Naive thymus-derived CD4-positive, alpha-beta T cell (primary cell): Measurements from ENCODE around the gene LUC7L3. TPM values are rescaled to one million over a fixed set of nuclear protein-coding genes. Genes with fewer than 3 reads are reported as not detected.
A peak's percentile ranks its signal among the peaks of the same experiment; 100 is the strongest.

Experiments used
- ATAC-seq: fragments of 150-1000 bp; cut with Tn5 transposase; 2 replicates; pipeline ENCODE4 v1.10.0; 2021; ENCODE audit warnings: mild to moderate bottlenecking, moderate library complexity
- CTCF ChIA-PET: fragments of 350-600 bp; sonication (Branson Sonifier 250); formaldehyde crosslinking; loops from one replicate; lab custom pipeline; 2021; ENCODE audit warnings: antibody characterized with exemption; lab: Charles Lee
- POLR2A ChIA-PET: fragments of 350-600 bp; sonication (Branson Sonifier 250); formaldehyde crosslinking; loops from one replicate; lab custom pipeline; 2021; ENCODE audit warnings: antibody characterized with exemption, inconsistent platforms; lab: Charles Lee
- DNase-seq, 9 donors: peaks; one replicate each; pipeline versions ENCODE4 v3.0.0 to v3.0.0-alpha.2; 2020 to 2022; ENCODE audit warnings: mixed read lengths in 1 of 9
- H3K27ac ChIP-seq: one replicate; pipeline ENCODE4 v1.7.0; 2013; ENCODE audit warnings: mild to moderate bottlenecking, low read depth, low read length, moderate library complexity
- H3K27me3 ChIP-seq, 2 donors: one replicate each; pipeline ENCODE4 v1.7.0; 2013; ENCODE audit warnings: low read length in 2 of 2, mild to moderate bottlenecking in 2 of 2, moderate library complexity in 2 of 2; ENCODE audit not compliant: control insufficient read depth in 2 of 2, insufficient read depth in 2 of 2
- H3K36me3 ChIP-seq, 3 experiments: 1 replicate in 2 of 3; 2 replicates in 1 of 3; pipeline ENCODE4 v1.7.0; 2013; ENCODE audit warnings: low read length in 3 of 3, mild to moderate bottlenecking in 3 of 3, moderate library complexity in 1 of 3; ENCODE audit not compliant: insufficient read depth in 3 of 3, control insufficient read depth in 2 of 3
- H3K4me1 ChIP-seq, 2 donors: one replicate each; pipeline ENCODE4 v1.7.0; 2013; ENCODE audit warnings: low read length in 2 of 2, mild to moderate bottlenecking in 2 of 2, moderate library complexity in 1 of 2; ENCODE audit not compliant: control insufficient read depth in 2 of 2, insufficient read depth in 2 of 2
- H3K4me3 ChIP-seq: 2 replicates; pipeline ENCODE4 v1.7.0; 2013; ENCODE audit warnings: mild to moderate bottlenecking, low read length
- H3K9me3 ChIP-seq, 3 experiments: 1 replicate in 2 of 3; 2 replicates in 1 of 3; pipeline ENCODE4 v1.7.0; 2013; ENCODE audit warnings: low read length in 3 of 3; ENCODE audit not compliant: control insufficient read depth in 2 of 3
- H3K27ac Mint-ChIP-seq, 9 donors: one replicate each; pipeline ENCODE4 v1.8.0; 2020 to 2022; ENCODE audit warnings: mixed read lengths in 9 of 9, mild to moderate bottlenecking in 8 of 9, moderate library complexity in 5 of 9, inconsistent platforms in 2 of 9
- H3K27me3 Mint-ChIP-seq, 5 donors: one replicate each; pipeline ENCODE4 v1.8.0; 2021 to 2022; ENCODE audit warnings: mixed read lengths in 5 of 5, mild to moderate bottlenecking in 1 of 5
- H3K36me3 Mint-ChIP-seq, 5 donors: one replicate each; pipeline ENCODE4 v1.8.0; 2020 to 2022; ENCODE audit warnings: mixed read lengths in 5 of 5, mild to moderate bottlenecking in 3 of 5, inconsistent platforms in 1 of 5
- H3K4me1 Mint-ChIP-seq, 7 donors: one replicate each; pipeline ENCODE4 v1.8.0; 2020 to 2022; ENCODE audit warnings: mixed read lengths in 7 of 7, mild to moderate bottlenecking in 3 of 7, inconsistent platforms in 1 of 7
- H3K4me3 Mint-ChIP-seq, 10 donors: one replicate each; pipeline ENCODE4 v1.8.0; 2020 to 2022; ENCODE audit warnings: mild to moderate bottlenecking in 10 of 10, mixed read lengths in 10 of 10, moderate library complexity in 6 of 10, inconsistent platforms in 2 of 10
- H3K9me3 Mint-ChIP-seq, 11 donors: one replicate each; pipeline ENCODE4 v1.8.0; 2020 to 2022; ENCODE audit warnings: mixed read lengths in 11 of 11, mild to moderate bottlenecking in 4 of 11, inconsistent platforms in 1 of 11, moderate library complexity in 1 of 11
- intact Hi-C, 2 donors: fragments of 100-400 bp; cut with micrococcal nuclease; formaldehyde crosslinking; loops; one replicate each; pipeline ENCODE4 v1.15.1; 2023
- polyA plus RNA-seq, 2 donors: library from polyadenylated mRNA; unstranded; fragments of 300-500 nt; fragmentation: Illumina TruSeq; gene quantifications; one replicate each; pipeline ENCODE4 v1.2.3, GENCODE V29; 2021
- total RNA-seq, 6 experiments: library from RNA in 5 of 6; stranded (reverse) in 5 of 6; gene quantifications; 1 replicate in 5 of 6; 2 replicates in 1 of 6; pipeline ENCODE4 v1.2.3 and lab custom pipeline; 2021 to 2026

Gene LUC7L3
- total and polyA plus RNA-seq, 7 experiments from 2014 or later = 41.8 to 331 (median 145) TPM

DNA sequence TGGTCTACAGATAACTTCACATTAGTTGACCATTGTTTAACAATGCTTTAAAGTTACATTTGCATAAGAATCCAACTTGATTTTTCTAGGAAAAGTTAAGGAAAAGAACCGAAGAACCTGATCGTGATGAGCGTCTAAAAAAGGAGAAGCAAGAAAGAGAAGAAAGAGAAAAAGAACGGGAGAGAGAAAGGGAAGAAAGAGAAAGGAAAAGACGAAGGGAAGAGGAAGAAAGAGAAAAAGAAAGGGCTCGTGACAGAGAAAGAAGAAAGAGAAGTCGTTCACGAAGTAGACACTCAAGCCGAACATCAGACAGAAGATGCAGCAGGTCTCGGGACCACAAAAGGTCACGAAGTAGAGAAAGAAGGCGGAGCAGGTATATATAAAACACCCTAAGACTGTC lies 26.2 kb downstream of the LUC7L3 start:
- no peaks in the 10 kb centered on the region for H3K27me3 ChIP-seq
- no peaks in the 10 kb centered on the region for H3K9me3 ChIP-seq
- Mint-ChIP-seq H3K4me1 (peaks cover 0 to 9% (median 4%) of the 10 kb centered on the region in 7 donors), H3K36me3 (peaks cover 6 to 67% (median 40%) of the 10 kb centered on the region in 5 donors), H3K9me3 (peaks cover 0 to 1% (median 0%) of the 10 kb centered on the region in 11 donors), H3K4me3 (no peak overlapping the region), H3K27me3 (no peaks in the 10 kb centered on the region), H3K27ac (peak overlapping the region in 2 of 9 donors; percentile 8 to 56)
- H3K4me3 ChIP-seq = no peak overlapping the region
- intact Hi-C loops = no loop called here
- DNase-seq = no peak
- ChIA-PET CTCF (no interaction called here), POLR2A (interaction anchor here (0.6 kb wide), 1 partner anchor 12 kb away, joined by 3 read pairs; no protein-coding TSS in a partner anchor)
- ATAC-seq = no peak
- H3K4me1 ChIP-seq = no peaks in the 10 kb centered on the region
- peaks cover 54 to 96% (median 58%) of the 10 kb centered on the region in 3 experiments for H3K36me3 ChIP-seq
- H3K27ac ChIP-seq = no peak overlapping the region

DNA sequence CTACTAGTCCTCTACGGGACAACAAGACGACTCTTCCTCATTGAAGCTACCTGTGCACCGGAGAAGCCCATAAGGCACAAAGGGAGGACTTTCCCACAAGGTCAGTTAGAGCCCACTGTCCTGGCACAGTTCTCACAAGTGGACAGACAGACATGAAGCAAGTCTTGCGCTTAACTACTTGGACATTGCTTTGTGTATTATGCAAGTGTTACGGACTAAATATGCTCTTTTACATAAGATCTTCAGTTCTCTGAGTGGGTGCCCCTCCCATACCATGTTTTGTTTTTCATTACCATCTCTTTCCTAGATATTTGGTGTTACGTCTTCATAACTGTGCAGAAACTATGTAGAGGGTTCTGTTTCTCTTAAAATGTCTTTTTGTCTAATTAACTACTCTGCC lies 29.8 kb downstream of the LUC7L3 start:
- no peak overlapping the region for H3K27ac ChIP-seq
- H3K36me3 ChIP-seq = peaks cover 48 to 87% (median 53%) of the 10 kb centered on the region in 3 experiments
- ChIA-PET POLR2A (interaction anchor here (0.6 kb wide), 1 partner anchor 22 kb away, joined by 4 read pairs; no protein-coding TSS in a partner anchor), CTCF (no interaction called here)
- intact Hi-C loops = no loop called here
- Mint-ChIP-seq H3K4me3 (no peak overlapping the region), H3K27ac (peak overlapping the region in 3 of 9 donors; percentile 28 to 73 (median 65)), H3K36me3 (peaks cover 6 to 55% (median 24%) of the 10 kb centered on the region in 5 donors), H3K27me3 (no peaks in the 10 kb centered on the region), H3K9me3 (peaks cover 0 to 1% (median 0%) of the 10 kb centered on the region in 11 donors), H3K4me1 (peaks cover 0 to 9% (median 4%) of the 10 kb centered on the region in 7 donors)
- H3K4me1 ChIP-seq = no peaks in the 10 kb centered on the region
- H3K27me3 ChIP-seq = no peaks in the 10 kb centered on the region
- H3K9me3 ChIP-seq = no peaks in the 10 kb centered on the region
- no peak overlapping the region for H3K4me3 ChIP-seq
- no peak for ATAC-seq
- DNase-seq = no peak

DNA sequence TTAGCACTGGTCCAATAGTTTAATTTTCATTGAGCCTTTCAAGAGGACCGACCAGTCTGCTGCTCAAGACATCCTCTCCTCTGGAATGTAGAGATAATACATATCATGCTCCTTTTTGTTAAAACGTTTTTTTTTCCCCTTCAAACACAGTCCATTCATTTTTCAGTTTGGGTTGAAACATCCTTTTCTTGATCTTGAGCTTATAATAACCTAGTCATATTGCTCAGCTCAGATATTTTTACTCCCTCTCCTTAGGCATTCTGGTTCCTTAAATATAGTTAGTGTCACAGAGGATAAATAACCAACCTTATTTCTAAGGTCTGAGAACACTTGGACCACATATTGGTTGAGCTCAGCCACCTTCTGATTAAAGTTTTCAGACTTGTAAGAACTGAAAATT lies 35.1 kb downstream of the LUC7L3 start:
- POLR2A ChIA-PET = no interaction called here
- Histone ChIP-seq H3K9me3 (no peaks in the 10 kb centered on the region), H3K4me1 (no peaks in the 10 kb centered on the region), H3K27me3 (no peaks in the 10 kb centered on the region), H3K4me3 (no peak overlapping the region), H3K36me3 (peaks cover 21 to 36% (median 32%) of the 10 kb centered on the region in 3 experiments), H3K27ac (no peak overlapping the region)
- peak overlapping the region in 4 of 9 donors; percentile 25 to 76 (median 60) for H3K27ac Mint-ChIP-seq
- peaks cover 0 to 33% (median 14%) of the 10 kb centered on the region in 5 donors for H3K36me3 Mint-ChIP-seq
- peaks cover 0 to 2% (median 0%) of the 10 kb centered on the region in 5 donors for H3K27me3 Mint-ChIP-seq
- CTCF ChIA-PET = no interaction called here
- H3K4me3 Mint-ChIP-seq = no peak overlapping the region
- DNase-seq = no peak
- intact Hi-C loops = no loop called here
- H3K9me3 Mint-ChIP-seq = peaks cover 0 to 1% (median 0%) of the 10 kb centered on the region in 11 donors
- H3K4me1 Mint-ChIP-seq = peaks cover 0 to 8% (median 3%) of the 10 kb centered on the region in 7 donors
- no peak for ATAC-seq

DNA sequence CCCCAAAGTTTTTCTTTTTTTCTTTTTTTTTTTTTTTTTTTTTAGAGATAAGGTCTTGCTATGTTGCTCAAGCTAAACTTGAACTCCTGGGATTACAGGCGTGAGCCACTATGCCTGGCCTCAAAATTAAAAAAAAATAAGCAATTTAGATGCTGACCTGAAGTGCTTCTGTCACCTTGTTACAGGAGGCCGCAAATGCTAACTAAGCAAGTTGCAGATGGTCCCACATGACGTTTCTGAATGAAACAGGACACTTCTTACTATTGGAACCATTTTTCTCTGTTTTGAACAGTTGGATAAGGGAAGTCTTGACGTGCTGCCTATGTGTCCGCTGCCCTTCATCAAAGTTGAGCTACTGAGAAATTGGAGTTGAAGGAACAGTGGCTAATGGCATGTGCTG lies 39.1 kb downstream of the LUC7L3 start:
- POLR2A ChIA-PET = no interaction called here
- no peak overlapping the region for H3K4me3 Mint-ChIP-seq
- DNase-seq (no peak), ATAC-seq (no peak)
- peaks cover 3 to 14% (median 8%) of the 10 kb centered on the region in 7 donors for H3K4me1 Mint-ChIP-seq
- Histone ChIP-seq H3K36me3 (peaks cover 0 to 4% (median 3%) of the 10 kb centered on the region in 3 experiments), H3K9me3 (no peaks in the 10 kb centered on the region), H3K27me3 (no peaks in the 10 kb centered on the region), H3K27ac (no peak overlapping the region), H3K4me3 (no peak overlapping the region), H3K4me1 (peaks cover 0 to 4% of the 10 kb centered on the region in 2 donors)
- no peaks in the 10 kb centered on the region for H3K9me3 Mint-ChIP-seq
- CTCF ChIA-PET = no interaction called here
- H3K27ac Mint-ChIP-seq = peak overlapping the region in 2 of 9 donors; percentile 74 to 82
- intact Hi-C loops = no loop called here
- H3K27me3 Mint-ChIP-seq = peaks cover 0 to 14% (median 0%) of the 10 kb centered on the region in 5 donors
- H3K36me3 Mint-ChIP-seq = peaks cover 0 to 14% (median 0%) of the 10 kb centered on the region in 5 donors

DNA sequence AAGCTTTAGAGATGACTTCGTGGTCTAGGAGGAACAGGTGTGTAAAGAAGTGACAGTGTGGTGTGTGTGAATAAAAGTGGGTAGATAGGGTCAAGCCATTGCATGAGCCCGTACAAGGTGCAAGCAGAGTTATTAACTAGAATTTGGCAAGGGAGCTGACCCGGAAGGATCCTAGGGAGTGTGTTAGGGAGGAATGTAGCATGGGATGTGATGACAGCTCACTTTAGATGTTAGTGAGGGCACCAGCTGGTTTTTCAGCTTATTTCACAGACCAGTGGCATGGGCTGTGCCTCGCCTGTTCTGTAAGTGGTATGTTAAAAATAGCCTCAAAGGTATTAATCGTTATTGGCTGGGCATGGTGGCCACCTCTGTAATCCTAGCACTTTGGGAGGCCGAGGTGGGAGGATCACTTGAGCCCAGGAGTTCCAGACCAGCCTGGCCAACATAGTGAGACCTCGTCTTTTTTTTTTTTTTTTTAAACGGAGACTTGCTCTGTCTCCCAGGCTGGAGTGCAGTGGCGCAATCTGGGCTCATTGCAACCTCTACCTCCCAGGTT lies 39.7 kb downstream of the LUC7L3 start:
- peaks cover 0 to 9% (median 0%) of the 10 kb centered on the region in 5 donors for H3K36me3 Mint-ChIP-seq
- peaks cover 0 to 17% (median 0%) of the 10 kb centered on the region in 5 donors for H3K27me3 Mint-ChIP-seq
- Histone ChIP-seq H3K27me3 (no peaks in the 10 kb centered on the region), H3K4me3 (no peak overlapping the region), H3K4me1 (peaks cover 0 to 9% of the 10 kb centered on the region in 2 donors), H3K36me3 (peaks cover 0 to 4% (median 0%) of the 10 kb centered on the region in 3 experiments), H3K9me3 (no peaks in the 10 kb centered on the region), H3K27ac (no peak overlapping the region)
- no peak for DNase-seq
- ChIA-PET CTCF (no interaction called here), POLR2A (no interaction called here)
- peak overlapping the region in 3 of 9 donors; percentile 32 to 82 (median 74) for H3K27ac Mint-ChIP-seq
- intact Hi-C loops = no loop called here
- H3K4me3 Mint-ChIP-seq = no peak overlapping the region
- ATAC-seq = no peak
- H3K4me1 Mint-ChIP-seq = peaks cover 4 to 18% (median 10%) of the 10 kb centered on the region in 7 donors
- H3K9me3 Mint-ChIP-seq = no peaks in the 10 kb centered on the region

DNA sequence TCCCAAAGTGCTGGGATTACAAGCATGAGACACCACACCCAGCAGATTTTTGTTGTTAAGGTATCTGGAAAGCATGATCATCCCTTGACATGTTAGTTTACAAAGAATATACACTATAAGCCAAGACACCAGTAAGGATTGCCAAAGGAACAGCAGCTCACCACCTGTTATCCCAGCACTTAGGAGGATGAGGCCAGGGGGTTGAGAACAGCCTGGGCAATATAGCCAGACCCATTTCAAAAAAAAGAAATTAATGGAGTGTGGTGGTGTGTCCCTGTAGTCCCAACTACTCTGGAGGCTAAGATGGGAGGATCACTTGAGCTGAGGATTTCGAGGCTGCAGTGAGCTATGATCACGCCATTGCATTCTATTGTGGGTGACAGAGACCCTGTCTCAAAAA lies 42.8 kb downstream of the LUC7L3 start:
- CTCF ChIA-PET = interaction anchor here (1.0 kb wide), 1 partner anchor 21 kb away, joined by 4 read pairs; no protein-coding TSS in a partner anchor
- Histone ChIP-seq H3K4me1 (peaks cover 0 to 10% of the 10 kb centered on the region in 2 donors), H3K36me3 (no peaks in the 10 kb centered on the region), H3K9me3 (no peaks in the 10 kb centered on the region), H3K27ac (no peak overlapping the region), H3K4me3 (no peak overlapping the region), H3K27me3 (no peaks in the 10 kb centered on the region)
- Mint-ChIP-seq H3K36me3 (no peaks in the 10 kb centered on the region), H3K4me1 (peaks cover 2 to 24% (median 21%) of the 10 kb centered on the region in 7 donors), H3K27ac (no peak overlapping the region), H3K4me3 (peak overlapping the region in 3 of 10 donors; percentile 16 to 92 (median 45)), H3K9me3 (no peaks in the 10 kb centered on the region), H3K27me3 (peaks cover 0 to 24% (median 0%) of the 10 kb centered on the region in 5 donors)
- ATAC-seq = no peak
- DNase-seq = no peak
- intact Hi-C loops = no loop called here
- POLR2A ChIA-PET = no interaction called here
